ENCODE results near the gene TAS2R14.

Gene TAS2R14

DNA sequence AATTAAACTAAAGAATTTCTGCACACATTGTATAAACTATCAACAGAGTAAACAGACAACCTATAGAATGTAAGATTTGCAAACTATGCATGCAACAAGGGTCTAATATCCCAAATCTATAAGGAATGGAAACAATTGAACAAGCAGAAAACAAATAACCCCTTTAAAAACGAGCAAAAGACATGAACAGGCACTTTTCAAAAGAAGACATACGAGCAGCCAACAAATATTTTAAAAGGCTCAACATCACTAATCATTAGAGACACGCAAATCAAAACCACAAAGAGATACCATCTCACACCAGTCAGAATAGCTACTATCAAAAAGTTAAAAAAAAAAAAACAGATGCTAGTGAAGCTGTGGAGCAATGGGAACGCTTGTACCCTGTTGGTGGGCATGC lies 34.4 kb downstream of the TAS2R14 start:
- DNase-seq (ENCODE audit: low read depth), result no peak

DNA sequence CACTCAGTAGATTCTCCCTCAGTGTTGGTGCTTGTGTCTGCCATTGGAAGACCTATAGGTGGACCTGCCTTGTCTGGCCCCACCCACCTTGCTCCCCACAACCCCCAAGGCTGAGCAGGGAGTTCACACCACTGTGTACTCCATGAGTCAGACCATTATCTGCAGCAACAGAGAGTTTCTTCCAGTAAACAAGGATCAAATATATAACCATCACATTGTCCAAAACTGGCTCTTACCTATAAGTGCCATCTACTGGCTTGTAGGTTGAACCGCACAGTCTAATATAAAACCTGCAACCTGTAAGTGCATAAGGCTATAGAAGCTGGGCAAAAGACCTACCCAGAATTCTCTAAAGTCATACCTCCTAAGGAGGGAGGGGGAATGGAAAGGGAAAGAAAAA lies 37.6 kb downstream of the TAS2R14 start:
- peak; percentile 34 for DNase-seq (ENCODE audit: low read depth)

DNA sequence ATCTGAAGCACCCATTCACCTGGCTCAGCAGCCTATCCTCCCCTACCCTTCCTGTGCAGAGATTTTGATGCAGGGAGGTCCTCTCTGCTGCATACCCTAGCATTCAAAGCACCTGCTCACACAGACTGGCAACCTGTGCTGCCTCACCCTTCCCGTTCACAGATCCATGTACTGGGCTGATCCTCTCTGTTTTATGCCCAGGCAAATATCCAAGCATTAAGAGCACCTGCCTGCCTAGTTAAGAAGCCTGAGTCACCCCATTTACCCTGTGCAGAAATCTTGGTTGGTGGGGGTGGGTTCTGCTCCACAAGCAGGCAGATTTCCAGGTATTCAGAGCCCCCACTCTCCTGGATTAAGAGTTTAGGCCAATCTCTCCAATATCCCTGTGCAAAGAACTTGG lies 38.1 kb downstream of the TAS2R14 start:
- DNase-seq (ENCODE audit: low read depth), result no peak

DNA sequence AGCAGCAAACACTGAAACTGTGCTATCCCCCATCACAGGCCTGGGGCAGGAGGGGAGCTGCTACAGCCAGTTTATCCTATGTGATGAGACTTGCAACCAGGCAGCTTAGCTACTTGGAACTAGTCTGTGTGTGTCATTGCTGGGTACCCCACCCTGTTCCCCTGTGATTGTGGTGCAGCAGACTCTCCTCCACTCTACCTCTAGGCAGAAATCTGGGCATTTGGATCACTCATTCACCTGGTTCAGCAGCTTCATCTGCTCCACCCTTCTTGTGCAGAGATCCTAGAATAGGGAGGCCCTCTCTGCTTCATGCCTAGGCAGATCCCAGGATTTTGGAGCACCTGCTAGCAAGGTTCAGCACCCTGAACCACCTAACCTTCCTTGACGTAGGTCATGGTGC lies 38.5 kb downstream of the TAS2R14 start:
- no peak for DNase-seq (ENCODE audit: low read depth)

DNA sequence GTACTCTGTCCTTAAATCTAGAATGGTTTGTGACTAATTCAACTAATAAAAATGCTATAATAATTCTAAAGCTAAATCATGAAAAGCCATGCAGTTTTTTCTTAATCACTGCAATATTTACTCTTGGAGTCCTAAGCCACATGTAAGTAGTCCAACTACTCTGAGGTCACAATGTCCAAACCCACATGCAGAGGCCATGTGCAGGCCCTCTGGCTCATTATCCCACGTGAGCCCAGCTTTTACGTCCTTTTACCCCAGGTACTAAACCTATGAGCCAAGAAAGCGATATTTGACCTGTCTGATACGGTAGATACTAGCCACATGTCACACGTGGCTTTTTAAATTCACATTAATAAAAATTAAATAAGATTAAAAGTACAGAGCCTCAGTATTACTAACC lies 42.2 kb downstream of the TAS2R14 start:
- DNase-seq (ENCODE audit: low read depth), result no peak

DNA sequence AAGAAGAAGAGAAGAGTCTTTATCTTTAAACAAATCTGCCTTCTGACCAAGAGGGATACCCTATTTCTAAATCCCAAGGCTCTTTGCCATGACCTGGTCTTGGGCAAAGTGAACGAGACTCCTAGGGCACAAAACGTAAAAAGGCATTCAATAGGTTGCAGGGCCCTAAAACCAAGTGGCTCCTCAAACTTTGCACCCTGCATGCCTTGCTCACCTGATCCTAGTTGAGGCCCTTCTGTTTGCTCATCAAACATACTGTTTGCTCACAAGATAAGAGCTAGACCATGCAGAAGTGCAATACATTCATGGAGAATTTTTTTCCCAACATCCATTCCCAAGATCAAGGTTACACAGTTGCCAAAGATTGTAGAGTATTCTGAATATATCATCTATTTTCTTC lies 47.1 kb downstream of the TAS2R14 start:
- no peak for DNase-seq (ENCODE audit: low read depth)

DNA sequence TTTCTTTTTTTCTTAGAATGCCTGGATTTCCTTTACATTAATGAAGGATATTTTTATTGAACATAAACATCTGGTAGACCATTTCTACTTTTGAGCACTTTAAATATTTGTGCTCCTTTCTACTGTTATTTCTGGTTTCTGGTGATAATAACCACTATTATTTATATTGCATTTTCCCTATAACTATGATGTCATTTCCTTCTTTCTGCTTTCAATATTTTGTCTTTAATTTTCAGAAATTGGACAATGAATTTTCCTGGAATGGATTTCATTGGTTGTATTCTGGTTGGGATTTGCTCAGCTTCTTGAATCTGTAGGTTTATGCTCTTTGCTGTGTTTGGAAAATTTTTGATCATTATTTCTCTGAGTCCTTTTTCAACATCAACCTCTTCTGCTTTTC lies 49.8 kb downstream of the TAS2R14 start:
- DNase-seq (ENCODE audit: low read depth), result no peak
